Activated T-cell treated with anti-CD3 and anti-CD28 coated beads, Interleukin-2, amount 50 U/mL, for 72 hours (primary cell): Measurements from ENCODE around the gene PGC. TPM values are rescaled to one million over a fixed set of nuclear protein-coding genes. Genes with fewer than 3 reads are reported as not detected.

Experiments
- ATAC-seq, 2 donors: fragments of 150-1000 bp; cut with Tn5 transposase; replicated peaks in 1 of 2; 2 replicates each; pipeline ENCODE4 v1.10.0; 2021; ENCODE audit warnings: moderate library complexity in 2 of 2, mild to moderate bottlenecking in 1 of 2
- DNase-seq, 2 donors: peaks; one replicate each; pipeline ENCODE4 v3.0.0; 2021 to 2022; ENCODE audit warnings: mixed read lengths in 1 of 2
- H3K27ac Mint-ChIP-seq: one replicate; pipeline ENCODE4 v1.8.0; 2022; ENCODE audit warnings: mild to moderate bottlenecking, moderate library complexity, mixed read lengths
- H3K27me3 Mint-ChIP-seq: one replicate; pipeline ENCODE4 v1.8.0; 2022; ENCODE audit warnings: low read depth, mixed read lengths
- H3K36me3 Mint-ChIP-seq, 2 donors: one replicate each; pipeline ENCODE4 v1.8.0; 2022; ENCODE audit warnings: mixed read lengths in 2 of 2, mild to moderate bottlenecking in 1 of 2; ENCODE audit not compliant: insufficient read depth in 2 of 2
- H3K4me1 Mint-ChIP-seq: one replicate; pipeline ENCODE4 v1.8.0; 2022; ENCODE audit warnings: low read depth, mixed read lengths
- H3K4me3 Mint-ChIP-seq, 2 donors: one replicate each; pipeline ENCODE4 v1.8.0; 2022; ENCODE audit warnings: mild to moderate bottlenecking in 2 of 2, mixed read lengths in 2 of 2, moderate library complexity in 2 of 2
- H3K9me3 Mint-ChIP-seq, 2 donors: one replicate each; pipeline ENCODE4 v1.8.0; 2022; ENCODE audit warnings: mixed read lengths in 2 of 2
- total RNA-seq, 2 donors: library from RNA; stranded (reverse); gene quantifications; one replicate each; pipeline ENCODE4 v1.2.3, GENCODE V29; 2022

Gene PGC
- total RNA-seq, 2 donors from 2014 or later, result not detected

GRCh38 chr6:41750374-41750773, 3.2 kb upstream of the PGC start:
- no peak overlapping the region for H3K27ac Mint-ChIP-seq
- no peaks in the 10 kb centered on the region for H3K36me3 Mint-ChIP-seq
- no peak overlapping the region for H3K4me3 Mint-ChIP-seq
- ATAC-seq (no peak), DNase-seq (no peak)
- no peaks in the 10 kb centered on the region for H3K4me1 Mint-ChIP-seq
- no peaks in the 10 kb centered on the region for H3K27me3 Mint-ChIP-seq
- H3K9me3 Mint-ChIP-seq, result no peaks in the 10 kb centered on the region

DNA sequence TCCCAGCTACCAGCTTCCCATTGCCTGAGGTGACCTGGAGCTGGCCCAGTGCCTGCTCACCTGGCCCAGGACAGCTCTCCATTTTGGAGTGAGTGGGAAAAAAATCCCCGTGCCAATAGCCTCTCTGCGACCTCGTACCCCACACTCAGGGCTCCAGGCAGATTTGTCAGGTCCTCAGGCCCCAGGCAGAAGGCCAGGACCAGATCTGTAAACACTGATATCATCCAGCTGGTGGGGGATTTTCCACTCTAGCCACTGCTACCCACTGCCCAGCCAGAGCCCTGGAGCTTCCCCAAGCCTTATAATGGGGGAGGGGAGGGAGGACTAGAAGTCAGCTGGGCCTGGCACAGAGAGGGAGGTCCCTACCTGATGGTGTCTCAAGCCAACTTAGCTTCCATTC, 1.3 kb upstream of the PGC start:
- Mint-ChIP-seq H3K4me3 (no peak overlapping the region), H3K9me3 (no peaks in the 10 kb centered on the region), H3K27me3 (no peaks in the 10 kb centered on the region), H3K27ac (no peak overlapping the region), H3K4me1 (no peaks in the 10 kb centered on the region), H3K36me3 (no peaks in the 10 kb centered on the region)
- ATAC-seq (no peak), DNase-seq (no peak)

DNA sequence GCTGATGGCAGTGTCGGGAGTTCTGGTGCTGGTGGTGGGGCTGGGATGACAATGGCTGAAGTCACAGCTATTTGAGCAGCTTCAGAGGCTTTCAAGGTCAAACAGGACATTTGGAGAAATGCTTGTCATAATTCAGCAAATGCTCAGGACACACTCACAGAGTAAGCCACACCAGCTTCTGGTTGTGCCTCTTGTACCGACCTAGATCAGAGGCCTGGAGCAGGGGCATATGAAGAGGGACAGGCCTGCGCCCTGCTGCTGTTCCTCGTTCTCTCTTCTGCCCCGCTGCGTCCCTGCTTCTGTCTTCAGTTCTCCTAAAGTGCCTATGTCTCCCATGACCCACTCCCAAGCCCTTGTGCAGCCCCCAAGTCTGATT, 893 bp upstream of the PGC start:
- Mint-ChIP-seq H3K9me3 (no peaks in the 10 kb centered on the region), H3K4me3 (no peak overlapping the region), H3K36me3 (no peaks in the 10 kb centered on the region), H3K27ac (no peak overlapping the region), H3K4me1 (no peaks in the 10 kb centered on the region), H3K27me3 (no peaks in the 10 kb centered on the region)
- ATAC-seq (no peak), DNase-seq (no peak)

DNA sequence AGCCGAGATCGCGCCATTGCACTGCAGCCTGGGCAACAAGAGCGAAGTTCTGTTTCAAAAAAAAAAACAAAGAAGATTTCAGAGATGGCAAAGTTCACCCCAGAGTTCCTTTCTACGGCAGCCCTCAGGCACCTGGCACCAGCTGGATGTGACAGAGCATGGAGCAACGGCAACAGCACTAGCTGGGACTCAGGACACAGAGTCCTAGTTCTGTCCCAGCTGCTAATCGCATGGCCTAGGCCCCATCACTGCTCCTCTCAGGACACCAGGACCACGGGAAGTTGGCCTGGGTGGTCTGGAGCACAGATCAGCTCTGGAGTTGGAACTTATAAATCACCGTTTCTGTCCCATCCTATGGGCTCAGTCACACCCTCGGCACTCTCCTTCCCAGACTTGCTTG, 1.1 kb downstream of the PGC start:
- DNase-seq (no peak), ATAC-seq (no peak)
- Mint-ChIP-seq H3K27me3 (no peaks in the 10 kb centered on the region), H3K4me3 (no peak overlapping the region), H3K4me1 (no peaks in the 10 kb centered on the region), H3K27ac (no peak overlapping the region), H3K9me3 (no peaks in the 10 kb centered on the region), H3K36me3 (no peaks in the 10 kb centered on the region)

GRCh38 chr6:41744236-41744787, 2.9 kb downstream of the PGC start:
- Mint-ChIP-seq H3K27ac (no peak overlapping the region), H3K36me3 (no peaks in the 10 kb centered on the region), H3K9me3 (no peaks in the 10 kb centered on the region), H3K4me3 (no peak overlapping the region), H3K4me1 (no peaks in the 10 kb centered on the region), H3K27me3 (no peaks in the 10 kb centered on the region)
- ATAC-seq (no peak), DNase-seq (no peak)

DNA sequence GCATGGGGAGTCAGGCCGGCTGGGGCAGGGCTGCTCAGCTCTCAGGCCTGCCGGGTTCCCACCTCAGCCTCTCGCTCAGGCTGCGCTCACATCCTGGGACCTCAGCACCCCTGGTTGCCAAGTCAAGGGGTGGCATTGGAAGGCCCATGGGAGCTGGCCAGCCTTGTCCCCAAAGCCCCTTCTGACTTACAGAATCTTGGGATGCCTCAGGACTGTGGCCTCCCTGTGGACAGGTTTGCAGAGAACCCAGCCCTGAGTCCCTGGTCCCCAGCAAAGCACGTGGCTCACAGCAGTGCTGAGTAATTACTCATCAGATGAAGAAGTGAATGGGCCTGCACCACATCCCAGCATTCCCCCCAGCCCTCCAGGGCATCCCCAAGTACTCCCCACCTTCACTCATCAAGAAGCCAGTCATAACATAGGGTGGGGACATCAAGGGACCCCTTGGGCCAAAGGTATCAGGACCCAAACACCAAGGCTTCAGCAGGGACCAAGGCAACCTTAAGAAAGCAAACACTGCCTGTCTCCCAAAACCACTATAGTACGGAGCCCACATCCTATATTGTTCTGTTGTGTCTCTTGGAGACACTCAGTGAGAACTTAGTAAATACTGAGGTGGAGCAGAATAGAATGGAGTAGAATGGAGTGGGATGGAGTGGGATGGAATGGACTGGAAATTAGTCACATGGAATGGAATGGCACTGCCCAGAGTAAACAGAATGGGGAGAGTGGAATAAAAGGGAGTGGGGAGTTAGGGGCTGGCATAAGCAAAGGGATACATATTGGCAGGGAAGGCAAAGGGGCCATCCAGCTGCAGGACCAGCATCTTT, 3.6 kb downstream of the PGC start:
- H3K27ac Mint-ChIP-seq, result no peak overlapping the region
- no peaks in the 10 kb centered on the region for H3K27me3 Mint-ChIP-seq
- no peak for DNase-seq

DNA sequence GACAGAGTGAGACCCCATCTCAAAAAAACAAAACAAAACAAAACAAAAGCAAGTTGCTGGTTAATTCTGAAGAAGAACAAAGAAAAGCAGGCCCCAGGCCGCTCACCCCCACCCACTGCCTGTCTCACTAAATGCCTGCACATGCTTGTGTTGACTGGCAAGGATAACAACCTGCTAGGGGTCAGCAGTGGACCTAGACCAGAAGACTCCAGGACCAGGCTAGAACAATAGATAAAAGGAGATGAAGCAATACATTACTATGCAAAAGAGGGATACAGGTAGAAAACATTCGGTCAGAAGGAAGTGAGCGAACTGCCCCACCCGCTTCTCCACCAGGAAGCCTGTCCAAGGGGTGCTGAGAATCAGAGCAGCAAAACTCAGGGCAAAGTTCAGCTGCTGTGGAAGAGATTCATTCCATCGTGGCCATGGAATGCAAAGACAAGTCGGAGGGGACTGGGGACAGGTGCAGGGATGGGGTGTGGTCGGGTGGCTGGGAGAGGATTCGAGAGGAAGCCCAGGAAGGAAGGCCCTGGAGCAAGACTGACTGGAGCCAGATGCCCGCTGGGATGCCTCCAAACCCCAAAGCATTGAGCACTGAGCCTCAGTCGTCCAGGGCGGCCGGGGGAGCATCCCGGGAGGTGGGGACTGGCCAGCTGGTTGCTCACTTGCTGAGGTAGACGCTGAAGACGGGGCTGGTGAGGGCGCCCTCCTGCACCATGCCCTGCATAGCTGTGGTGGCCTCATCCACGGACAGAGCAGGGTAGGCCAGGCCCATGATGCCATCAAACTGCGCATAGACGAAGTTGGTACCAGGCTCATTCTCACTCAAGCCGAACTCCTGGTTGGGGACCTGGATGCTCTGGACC, 5.3 kb downstream of the PGC start:
- H3K4me1 Mint-ChIP-seq, result no peaks in the 10 kb centered on the region
- no peak for ATAC-seq

More for the DNA sequence above, 3.6 kb downstream of the PGC start:
- Mint-ChIP-seq H3K4me1 (no peaks in the 10 kb centered on the region), H3K36me3 (no peaks in the 10 kb centered on the region), H3K4me3 (no peak overlapping the region), H3K9me3 (no peaks in the 10 kb centered on the region)
- no peak for ATAC-seq

DNA sequence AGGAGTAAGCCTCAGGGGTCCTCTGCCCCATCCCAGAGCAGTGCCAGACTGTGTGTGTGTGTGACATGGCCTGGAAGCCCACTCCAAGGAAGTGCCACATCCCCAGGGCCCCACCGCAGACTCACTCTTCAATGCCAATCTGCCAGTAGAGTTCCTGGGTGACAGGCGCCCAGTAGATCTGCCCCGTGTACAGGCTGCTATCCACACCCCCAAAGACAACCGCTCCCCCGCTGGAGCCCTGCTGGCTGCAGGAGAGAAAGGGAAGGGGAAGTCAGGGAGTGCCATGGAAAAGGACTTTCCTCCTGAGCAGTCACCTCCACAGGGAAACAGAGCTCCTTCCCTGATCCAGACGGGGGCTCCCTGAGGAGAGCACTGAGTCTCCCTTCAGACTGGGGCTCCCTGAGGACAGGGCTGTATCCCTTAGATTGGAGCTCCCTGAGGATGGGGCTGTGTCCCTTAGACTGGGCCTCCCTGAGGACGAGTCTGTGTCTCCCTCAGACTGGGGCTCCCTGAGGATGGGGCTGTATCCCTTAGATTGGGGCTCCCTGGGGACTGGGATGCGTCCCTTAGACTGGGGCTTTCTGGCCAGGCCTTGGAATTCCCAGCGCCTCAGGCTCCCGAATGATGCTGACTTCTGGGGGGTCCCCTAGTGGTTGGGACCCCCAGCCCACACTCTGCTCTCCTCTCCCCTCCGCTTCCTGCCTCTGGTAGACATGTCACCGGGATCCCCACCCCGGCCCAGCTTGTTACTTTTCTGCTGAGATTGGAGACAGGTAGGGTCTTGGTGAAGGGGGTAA, 6.6 kb downstream of the PGC start:
- ATAC-seq (no peak), DNase-seq (no peak)
- Mint-ChIP-seq H3K36me3 (no peaks in the 10 kb centered on the region), H3K9me3 (no peaks in the 10 kb centered on the region), H3K4me3 (no peak overlapping the region), H3K27me3 (no peaks in the 10 kb centered on the region), H3K27ac (no peak overlapping the region), H3K4me1 (peaks cover 10% of the 10 kb centered on the region)

More for the DNA sequence above, 5.3 kb downstream of the PGC start:
- Mint-ChIP-seq H3K27me3 (no peaks in the 10 kb centered on the region), H3K9me3 (no peaks in the 10 kb centered on the region), H3K27ac (no peak overlapping the region), H3K36me3 (no peaks in the 10 kb centered on the region), H3K4me3 (no peak overlapping the region)
- DNase-seq, result no peak

DNA sequence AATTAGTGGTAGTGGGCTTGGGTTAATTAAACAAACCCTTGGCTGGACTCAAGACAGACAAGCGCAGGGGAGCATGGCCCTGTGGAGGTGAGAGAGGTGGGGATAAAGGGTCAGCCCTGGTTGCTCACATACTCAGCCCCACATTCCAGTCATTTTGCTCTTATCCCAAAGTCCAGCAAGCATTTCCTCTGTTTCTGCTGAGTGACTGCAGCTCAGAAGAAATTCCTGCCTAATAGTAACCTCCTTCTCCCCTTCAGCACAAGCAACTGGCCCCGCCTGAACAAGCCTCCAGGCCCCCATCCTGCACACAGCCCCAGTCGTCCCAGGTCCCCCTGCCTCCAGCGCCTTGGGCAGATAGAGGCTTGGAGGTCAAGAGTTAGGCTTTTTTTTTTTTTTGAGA, 8.2 kb downstream of the PGC start:
- Mint-ChIP-seq H3K27me3 (no peaks in the 10 kb centered on the region), H3K4me3 (no peak overlapping the region), H3K36me3 (no peaks in the 10 kb centered on the region), H3K27ac (no peak overlapping the region), H3K4me1 (peaks cover 10% of the 10 kb centered on the region), H3K9me3 (no peaks in the 10 kb centered on the region)
- ATAC-seq (no peak), DNase-seq (no peak)

DNA sequence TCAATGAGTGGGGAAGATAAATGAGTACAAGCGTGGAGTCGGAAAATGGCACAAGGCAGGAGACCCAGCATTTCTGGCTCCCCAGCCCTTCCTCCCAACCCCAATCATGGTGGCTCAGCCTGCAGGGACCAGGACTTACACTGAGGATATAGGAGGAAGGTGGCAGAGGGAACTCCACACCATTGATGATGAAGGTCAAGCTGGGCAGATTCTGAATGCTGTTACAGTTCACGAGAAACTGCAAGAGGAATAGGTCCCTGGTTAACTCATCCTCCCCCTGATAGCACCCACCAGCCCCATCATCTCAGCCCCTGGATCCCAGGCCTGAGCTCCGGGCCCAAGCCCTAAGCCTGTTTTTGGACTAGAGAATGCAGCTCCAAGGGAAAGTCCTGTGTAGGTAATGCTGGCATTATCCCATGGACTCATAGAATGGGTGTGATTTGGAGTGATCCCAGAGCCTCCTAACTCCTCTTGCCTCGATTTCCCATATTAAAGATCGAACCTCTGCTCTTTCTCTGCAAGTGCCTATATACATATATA, 9.5 kb downstream of the PGC start:
- ATAC-seq (no peak), DNase-seq (no peak)
- Mint-ChIP-seq H3K4me1 (peaks cover 23% of the 10 kb centered on the region), H3K27me3 (no peaks in the 10 kb centered on the region), H3K36me3 (no peaks in the 10 kb centered on the region), H3K27ac (no peak overlapping the region), H3K9me3 (no peaks in the 10 kb centered on the region), H3K4me3 (no peak overlapping the region)

- Mint-ChIP-seq H3K4me1 (peaks cover 29% of the 10 kb centered on the region), H3K9me3 (no peaks in the 10 kb centered on the region), H3K27ac (no peak overlapping the region), H3K36me3 (no peaks in the 10 kb centered on the region), H3K4me3 (no peak overlapping the region), H3K27me3 (no peaks in the 10 kb centered on the region)
- DNase-seq (no peak), ATAC-seq (no peak)
These were observed 10.2 kb downstream of the PGC start for GRCh38 chr6:41736800-41737555.

GRCh38 chr6:41736186-41736733, 10.9 kb downstream of the PGC start:
- Mint-ChIP-seq H3K36me3 (no peaks in the 10 kb centered on the region), H3K27ac (no peak overlapping the region), H3K27me3 (no peaks in the 10 kb centered on the region), H3K4me3 (peak overlapping the region in 1 of 2 donors; percentile 74), H3K4me1 (peaks cover 33% of the 10 kb centered on the region), H3K9me3 (no peaks in the 10 kb centered on the region)
- no peak for ATAC-seq
- DNase-seq, result no peak
